A549 (cell line): ENCODE data around the gene DYSF. TPM values are rescaled to one million over a fixed set of nuclear protein-coding genes. Genes with fewer than 3 reads are reported as not detected.

ENCODE experiments used
- ATAC-seq, 2 experiments: fragments of 200-7000 bp in 1 of 2; fragments of >200 bp in 1 of 2; cut with Nextera tagmentation in 1 of 2; cut with Tn5 transposase in 1 of 2; 3 replicates each; pipeline versions ENCODE4 v1.8.0 to v1.9.1; 2018 to 2020; ENCODE audit warnings: mild to moderate bottlenecking in 1 of 2, moderate library complexity in 1 of 2
- CTCF ChIA-PET: fragments of 300-600 bp; sonication (Branson Sonifier 250); formaldehyde crosslinking; extraction: SDS; loops from one replicate; lab custom pipeline; 2021; ENCODE audit warnings: antibody characterized with exemption, inconsistent platforms; lab: Yijun Ruan, JAX
- POLR2A ChIA-PET: fragments of 350-600 bp; formaldehyde crosslinking; extraction: SDS; loops from one replicate; lab custom pipeline; 2021; ENCODE audit warnings: antibody characterized with exemption, inconsistent platforms; lab: Yijun Ruan, JAX
- DNase-seq, 2 experiments: peaks; one replicate each; pipeline versions ENCODE4 v3.0.0 to v3.0.0-alpha.2; 2011 to 2016; ENCODE audit warnings: low read depth in 1 of 2, low spot score in 1 of 2
- FAIRE-seq: peaks from 2 replicates; lab custom pipeline; 2011; peaks lifted over from hg19 to GRCh38; lab: Jason Lieb, UNC
- H3K27ac ChIP-seq, 2 experiments: fragments of >200 bp; sonication (Bioruptor Twin); formaldehyde crosslinking; 3 replicates each; pipeline ENCODE4 v1.5.1; 2016 to 2017
- H3K4me1 ChIP-seq: fragments of >200 bp; sonication (Bioruptor Twin); formaldehyde crosslinking; 3 replicates; pipeline ENCODE4 v1.6.1; 2016
- H3K4me2 ChIP-seq: fragments of >200 bp; sonication (Bioruptor Twin); formaldehyde crosslinking; 3 replicates; pipeline ENCODE4 v1.6.1; 2016
- H3K4me3 ChIP-seq: fragments of >200 bp; sonication (Bioruptor Twin); formaldehyde crosslinking; 3 replicates; pipeline ENCODE4 v1.5.1; 2016
- H3K9me3 ChIP-seq: fragments of >200 bp; sonication (Bioruptor Twin); formaldehyde crosslinking; 3 replicates; pipeline ENCODE4 v1.6.1; 2016
- BHLHE40 ChIP-seq: IDR thresholded peaks from 2 replicates; pipeline ENCODE4 v1.6.1; 2012; ENCODE audit warnings: low read depth, low read length, inconsistent platforms
- CBX2 ChIP-seq: fragments of 200-600 bp; sonication (generic); IDR thresholded peaks from 2 replicates; pipeline ENCODE4 v1.6.1; 2016; ENCODE audit warnings: low read depth, mild to moderate bottlenecking, borderline replicate concordance
- CHD2 ChIP-seq: fragments of 150-350 bp; IDR thresholded peaks from 2 replicates; pipeline ENCODE4 v1.6.1; 2014; ENCODE audit warnings: low read length; ENCODE audit not compliant: partially characterized antibody
- CHD4 ChIP-seq: fragments of 200-600 bp; sonication (generic); IDR thresholded peaks from 2 replicates; pipeline ENCODE4 v1.6.1; 2016; ENCODE audit warnings: antibody characterized with exemption, mild to moderate bottlenecking, borderline replicate concordance
- EHMT2 ChIP-seq: fragments of 200-600 bp; sonication (generic); IDR thresholded peaks from 2 replicates; pipeline ENCODE4 v1.6.1; 2016; ENCODE audit warnings: antibody characterized with exemption, low read depth, mild to moderate bottlenecking, moderate library complexity
- FOSL2 ChIP-seq, 2 experiments: fragments of 450-650 bp in 1 of 2; fragments of >200 bp in 1 of 2; sonication (Bioruptor Twin) in 1 of 2; formaldehyde crosslinking; IDR thresholded peaks; 2 replicates each; pipeline versions ENCODE4 v1.5.0 to v1.6.1; 2016 to 2020; ENCODE audit warnings: mild to moderate bottlenecking in 1 of 2, moderate library complexity in 1 of 2
- FOXS1 ChIP-seq: fragments of 250-450 bp; sonication (Bioruptor Pico); IDR thresholded peaks from 2 replicates; pipeline ENCODE4 v1.5.0; 2020; ENCODE audit warnings: mild to moderate bottlenecking, moderate library complexity
- HOXB13 ChIP-seq: fragments of 250-450 bp; sonication (Bioruptor Pico); IDR thresholded peaks from 2 replicates; pipeline ENCODE4 v1.5.0; 2020; ENCODE audit warnings: low read depth, mild to moderate bottlenecking, moderate library complexity
- HOXB5 ChIP-seq: fragments of 250-450 bp; sonication (Bioruptor Pico); IDR thresholded peaks from 2 replicates; pipeline ENCODE4 v1.5.0; 2020; ENCODE audit warnings: mild to moderate bottlenecking, moderate library complexity
- KDM1A ChIP-seq: fragments of 200-600 bp; sonication (generic); IDR thresholded peaks from 2 replicates; pipeline ENCODE4 v1.6.1; 2016; ENCODE audit warnings: low read depth, mild to moderate bottlenecking
- KDM5A ChIP-seq: fragments of 200-600 bp; sonication (generic); IDR thresholded peaks from 2 replicates; pipeline ENCODE4 v1.6.1; 2016; ENCODE audit warnings: antibody characterized with exemption, mild to moderate bottlenecking
- MAZ ChIP-seq: fragments of 150-350 bp; IDR thresholded peaks from 2 replicates; pipeline ENCODE4 v1.6.1; 2014; ENCODE audit warnings: antibody characterized with exemption, low read depth, low read length, borderline replicate concordance
- NFE2L2 ChIP-seq: fragments of 150-350 bp; conservative IDR thresholded peaks from 2 replicates; pipeline ENCODE4 v1.6.1; 2014; ENCODE audit warnings: low read length
- RAD21 ChIP-seq, 2 experiments: fragments of >200 bp in 1 of 2; sonication (Bioruptor Twin) in 1 of 2; formaldehyde crosslinking in 1 of 2; IDR thresholded peaks in 1 of 2; conservative IDR thresholded peaks in 1 of 2; 2 replicates in 1 of 2; 3 replicates in 1 of 2; pipeline ENCODE4 v1.6.1; 2012 to 2018; ENCODE audit warnings: inconsistent platforms in 1 of 2
- SMC3 ChIP-seq: fragments of >200 bp; sonication (Bioruptor Twin); formaldehyde crosslinking; IDR thresholded peaks from 3 replicates; pipeline ENCODE4 v1.6.1; 2018; ENCODE audit warnings: inconsistent platforms
- TP53 ChIP-seq: fragments of 250-450 bp; sonication (Bioruptor Pico); IDR thresholded peaks from 2 replicates; pipeline ENCODE4 v1.5.0; 2021; ENCODE audit warnings: mild to moderate bottlenecking, moderate library complexity
- ZNF302 ChIP-seq: fragments of 250-450 bp; sonication (Bioruptor Pico); IDR thresholded peaks from 2 replicates; pipeline ENCODE4 v1.9.0; 2021; ENCODE audit warnings: inconsistent platforms, mild to moderate bottlenecking, moderate library complexity
- WGBS: methylation state at CpG from one replicate; pipeline ENCODE4 v1.1.6; 2017; ENCODE audit errors: missing lambda C conversion rate; 5-methylcytosine and 5-hydroxymethylcytosine counted together
- polyA plus RNA-seq, 4 experiments: library from polyadenylated mRNA; depleted of rRNA in 3 of 4; stranded (reverse); fragments of >200 nt; fragmentation: RNase III in 1 of 4; extraction: RNeasy Plus Mini Kit Qiagen cat#74134 plus additional on column Dnase treatment in 1 of 4; gene quantifications; 2 replicates in 3 of 4; 3 replicates in 1 of 4; pipeline ENCODE4 v1.2.3, GENCODE V29; 2011 to 2017
- TF ChIP-seq, protein P1 (sequence below): fragments of 250-450 bp; sonication (Bioruptor Pico); IDR thresholded peaks from 2 replicates; pipeline ENCODE4 v1.5.0; 2021; ENCODE audit warnings: mild to moderate bottlenecking, moderate library complexity, borderline replicate concordance
- TF ChIP-seq, protein P2 (sequence below): IDR thresholded peaks from 2 replicates; pipeline ENCODE4 v1.6.1; 2012; ENCODE audit warnings: low read depth, borderline replicate concordance
- TF ChIP-seq, protein P3 (sequence below): IDR thresholded peaks from 2 replicates; pipeline ENCODE4 v1.6.1; 2012
- TF ChIP-seq, protein P4 (sequence below): fragments of 250-450 bp; sonication (Bioruptor Pico); IDR thresholded peaks from 2 replicates; pipeline ENCODE4 v1.5.0; 2020; ENCODE audit warnings: low read depth, mild to moderate bottlenecking, moderate library complexity
- TF ChIP-seq, protein P5 (sequence below): fragments of 450-650 bp; IDR thresholded peaks from 2 replicates; pipeline ENCODE4 v1.6.1; 2014; ENCODE audit warnings: antibody characterized with exemption
- TF ChIP-seq, protein P6 (sequence below): fragments of >200 bp; sonication (Bioruptor Twin); formaldehyde crosslinking; IDR thresholded peaks from 3 replicates; pipeline ENCODE4 v1.6.1; 2016
- TF ChIP-seq, protein P7 (sequence below): fragments of 200-600 bp; sonication (generic); IDR thresholded peaks from 2 replicates; pipeline ENCODE4 v1.6.1; 2016; ENCODE audit warnings: antibody characterized with exemption, mild to moderate bottlenecking, moderate library complexity
- TF ChIP-seq, protein P8 (sequence below): IDR thresholded peaks from 2 replicates; pipeline ENCODE4 v1.6.1; 2012

Gene DYSF
- polyA plus RNA-seq, 2 of the 4 experiments (the other 2 are of a cell fraction): 0.36 to 0.98 TPM

DNA sequence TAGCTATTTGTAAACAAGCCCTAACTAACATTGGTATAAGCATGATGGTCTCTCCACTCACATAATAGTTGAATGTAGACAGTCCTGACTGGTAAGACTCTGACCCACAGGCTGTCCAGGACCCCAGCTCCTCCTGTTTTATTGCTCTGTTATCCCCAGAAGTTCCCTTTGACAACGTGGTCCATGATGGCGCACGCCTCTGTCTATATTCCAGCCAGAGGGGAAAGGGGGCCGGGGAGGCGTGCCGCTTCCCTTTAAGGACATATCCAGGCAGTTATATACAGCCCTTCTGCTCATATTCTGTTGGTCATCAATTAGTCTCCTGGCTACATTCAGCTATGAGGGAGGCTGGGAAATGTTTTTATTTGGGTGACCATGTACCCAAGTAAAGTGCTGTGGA is 6.7 kb downstream of the DYSF start:
- no peak for FAIRE-seq
- Histone ChIP-seq H3K4me1 (peaks cover 17% of the 10 kb centered on the region), H3K4me2 (no peak overlapping the region), H3K27ac (no peak overlapping the region), H3K4me3 (no peak overlapping the region), H3K9me3 (no peaks in the 10 kb centered on the region)
- POLR2A ChIA-PET: interaction anchor here (0.6 kb wide), 1 partner anchor 20 kb away, joined by 6 read pairs; no protein-coding TSS in a partner anchor
- CTCF ChIA-PET: interaction anchor here (0.7 to 14.8 kb wide), 21 partner anchors 10 to 286 kb away, joined by 3 to 311 read pairs (median 5); no protein-coding TSS in a partner anchor
- 81% methylated on average over 6 of the region's 6 CpGs for WGBS
- TF ChIP-seq, protein P1, sequence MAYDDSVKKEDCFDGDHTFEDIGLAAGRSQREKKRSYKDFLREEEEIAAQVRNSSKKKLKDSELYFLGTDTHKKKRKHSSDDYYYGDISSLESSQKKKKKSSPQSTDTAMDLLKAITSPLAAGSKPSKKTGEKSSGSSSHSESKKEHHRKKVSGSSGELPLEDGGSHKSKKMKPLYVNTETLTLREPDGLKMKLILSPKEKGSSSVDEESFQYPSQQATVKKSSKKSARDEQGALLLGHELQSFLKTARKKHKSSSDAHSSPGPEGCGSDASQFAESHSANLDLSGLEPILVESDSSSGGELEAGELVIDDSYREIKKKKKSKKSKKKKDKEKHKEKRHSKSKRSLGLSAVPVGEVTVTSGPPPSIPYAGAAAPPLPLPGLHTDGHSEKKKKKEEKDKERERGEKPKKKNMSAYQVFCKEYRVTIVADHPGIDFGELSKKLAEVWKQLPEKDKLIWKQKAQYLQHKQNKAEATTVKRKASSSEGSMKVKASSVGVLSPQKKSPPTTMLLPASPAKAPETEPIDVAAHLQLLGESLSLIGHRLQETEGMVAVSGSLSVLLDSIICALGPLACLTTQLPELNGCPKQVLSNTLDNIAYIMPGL: no peak
- TF ChIP-seq, protein P2, sequence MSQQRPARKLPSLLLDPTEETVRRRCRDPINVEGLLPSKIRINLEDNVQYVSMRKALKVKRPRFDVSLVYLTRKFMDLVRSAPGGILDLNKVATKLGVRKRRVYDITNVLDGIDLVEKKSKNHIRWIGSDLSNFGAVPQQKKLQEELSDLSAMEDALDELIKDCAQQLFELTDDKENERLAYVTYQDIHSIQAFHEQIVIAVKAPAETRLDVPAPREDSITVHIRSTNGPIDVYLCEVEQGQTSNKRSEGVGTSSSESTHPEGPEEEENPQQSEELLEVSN: no peak
- TF ChIP-seq HOXB5: no peak
- TF ChIP-seq SMC3: no peak
- no peak for TF ChIP-seq CHD4
- TF ChIP-seq FOXS1: no peak
- TF ChIP-seq ZNF302 (CRISPR knock-in tag): no peak
- TF ChIP-seq, protein P3, sequence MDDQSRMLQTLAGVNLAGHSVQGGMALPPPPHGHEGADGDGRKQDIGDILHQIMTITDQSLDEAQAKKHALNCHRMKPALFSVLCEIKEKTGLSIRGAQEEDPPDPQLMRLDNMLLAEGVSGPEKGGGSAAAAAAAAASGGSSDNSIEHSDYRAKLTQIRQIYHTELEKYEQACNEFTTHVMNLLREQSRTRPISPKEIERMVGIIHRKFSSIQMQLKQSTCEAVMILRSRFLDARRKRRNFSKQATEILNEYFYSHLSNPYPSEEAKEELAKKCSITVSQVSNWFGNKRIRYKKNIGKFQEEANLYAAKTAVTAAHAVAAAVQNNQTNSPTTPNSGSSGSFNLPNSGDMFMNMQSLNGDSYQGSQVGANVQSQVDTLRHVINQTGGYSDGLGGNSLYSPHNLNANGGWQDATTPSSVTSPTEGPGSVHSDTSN: no peak
- no peak for TF ChIP-seq EHMT2
- TF ChIP-seq, protein P4, sequence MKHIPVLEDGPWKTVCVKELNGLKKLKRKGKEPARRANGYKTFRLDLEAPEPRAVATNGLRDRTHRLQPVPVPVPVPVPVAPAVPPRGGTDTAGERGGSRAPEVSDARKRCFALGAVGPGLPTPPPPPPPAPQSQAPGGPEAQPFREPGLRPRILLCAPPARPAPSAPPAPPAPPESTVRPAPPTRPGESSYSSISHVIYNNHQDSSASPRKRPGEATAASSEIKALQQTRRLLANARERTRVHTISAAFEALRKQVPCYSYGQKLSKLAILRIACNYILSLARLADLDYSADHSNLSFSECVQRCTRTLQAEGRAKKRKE (CRISPR knock-in tag): no peak
- TF ChIP-seq, protein P5, sequence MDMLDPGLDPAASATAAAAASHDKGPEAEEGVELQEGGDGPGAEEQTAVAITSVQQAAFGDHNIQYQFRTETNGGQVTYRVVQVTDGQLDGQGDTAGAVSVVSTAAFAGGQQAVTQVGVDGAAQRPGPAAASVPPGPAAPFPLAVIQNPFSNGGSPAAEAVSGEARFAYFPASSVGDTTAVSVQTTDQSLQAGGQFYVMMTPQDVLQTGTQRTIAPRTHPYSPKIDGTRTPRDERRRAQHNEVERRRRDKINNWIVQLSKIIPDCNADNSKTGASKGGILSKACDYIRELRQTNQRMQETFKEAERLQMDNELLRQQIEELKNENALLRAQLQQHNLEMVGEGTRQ: no peak
- TF ChIP-seq CHD2: no peak
- TF ChIP-seq, protein P6, sequence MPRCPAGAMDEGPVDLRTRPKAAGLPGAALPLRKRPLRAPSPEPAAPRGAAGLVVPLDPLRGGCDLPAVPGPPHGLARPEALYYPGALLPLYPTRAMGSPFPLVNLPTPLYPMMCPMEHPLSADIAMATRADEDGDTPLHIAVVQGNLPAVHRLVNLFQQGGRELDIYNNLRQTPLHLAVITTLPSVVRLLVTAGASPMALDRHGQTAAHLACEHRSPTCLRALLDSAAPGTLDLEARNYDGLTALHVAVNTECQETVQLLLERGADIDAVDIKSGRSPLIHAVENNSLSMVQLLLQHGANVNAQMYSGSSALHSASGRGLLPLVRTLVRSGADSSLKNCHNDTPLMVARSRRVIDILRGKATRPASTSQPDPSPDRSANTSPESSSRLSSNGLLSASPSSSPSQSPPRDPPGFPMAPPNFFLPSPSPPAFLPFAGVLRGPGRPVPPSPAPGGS: no peak
- TF ChIP-seq TP53 (CRISPR knock-in tag): no peak
- TF ChIP-seq MAZ: no peak
- TF ChIP-seq KDM5A: no peak
- no peak for TF ChIP-seq NFE2L2
- no peak for DNase-seq
- no peak for ATAC-seq

DNA sequence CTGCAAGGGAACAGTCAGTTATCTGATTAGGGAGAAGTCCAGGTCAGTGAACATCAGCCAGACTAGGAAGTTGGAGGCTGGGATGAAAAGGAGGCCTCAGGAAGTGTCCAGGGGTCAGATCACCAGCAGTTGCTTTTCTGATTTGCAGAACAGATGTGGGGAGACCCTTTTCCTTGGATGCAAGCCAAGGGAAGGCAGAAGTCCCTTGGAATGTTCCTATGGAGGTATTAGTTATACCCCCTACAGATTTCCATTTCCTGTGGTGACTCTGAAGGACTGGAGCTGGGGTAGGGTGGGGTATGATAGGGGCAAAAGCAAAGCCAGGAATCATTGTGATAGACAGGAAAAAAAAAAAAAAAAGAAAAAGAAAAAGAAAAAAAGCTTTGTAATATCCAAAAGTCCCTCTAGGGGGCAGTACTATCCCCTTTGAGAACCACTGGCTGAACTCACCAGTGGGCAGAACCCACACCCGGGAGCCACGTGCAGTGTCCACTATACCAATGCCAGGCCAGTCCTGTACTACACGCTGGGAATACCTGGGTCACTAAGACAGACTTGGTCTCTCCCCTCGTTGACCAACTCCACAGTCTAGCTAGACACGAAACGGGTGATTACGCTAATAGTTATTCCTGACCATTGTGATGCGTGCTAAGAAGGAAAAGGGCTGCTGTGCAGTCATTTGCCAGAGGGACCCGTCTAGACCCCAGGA is 7.4 kb downstream of the DYSF start:
- CTCF ChIA-PET: interaction anchor here (0.6 to 14.8 kb wide), 32 partner anchors 9 to 1032 kb away, joined by 3 to 311 read pairs (median 4); no protein-coding TSS in a partner anchor
- H3K9me3 ChIP-seq: no peaks in the 10 kb centered on the region
- 51% methylated on average over 9 of the region's 9 CpGs for WGBS
- H3K4me1 ChIP-seq: peaks cover 13% of the 10 kb centered on the region
- H3K27ac ChIP-seq: no peak overlapping the region
- no peak overlapping the region for H3K4me3 ChIP-seq
- POLR2A ChIA-PET: interaction anchor here (0.6 kb wide), 1 partner anchor 50 kb away, joined by 3 read pairs; no protein-coding TSS in a partner anchor
- ATAC-seq (peak; percentile 44 to 67; a peak in 5 of 6 replicates), FAIRE-seq (no peak), DNase-seq (peak; percentile 42 to 60)
- no peak overlapping the region for H3K4me2 ChIP-seq
- TF ChIP-seq KDM1A (no peak), CBX2 (no peak), HOXB13 (CRISPR knock-in tag) (no peak), BHLHE40 (no peak), HOXB5 (no peak), FOSL2 (IDR thresholded peaks at IDR 0.05) (no peak), FOSL2 (CRISPR knock-in tag; IDR thresholded peaks at IDR 0.05) (no peak), RAD21 (conservative IDR thresholded peaks at IDR 0.05 in 1 of 2, IDR thresholded peaks at IDR 0.05 in 1 of 2) (peak; percentile 62 to 65)
- TF ChIP-seq, protein P7, sequence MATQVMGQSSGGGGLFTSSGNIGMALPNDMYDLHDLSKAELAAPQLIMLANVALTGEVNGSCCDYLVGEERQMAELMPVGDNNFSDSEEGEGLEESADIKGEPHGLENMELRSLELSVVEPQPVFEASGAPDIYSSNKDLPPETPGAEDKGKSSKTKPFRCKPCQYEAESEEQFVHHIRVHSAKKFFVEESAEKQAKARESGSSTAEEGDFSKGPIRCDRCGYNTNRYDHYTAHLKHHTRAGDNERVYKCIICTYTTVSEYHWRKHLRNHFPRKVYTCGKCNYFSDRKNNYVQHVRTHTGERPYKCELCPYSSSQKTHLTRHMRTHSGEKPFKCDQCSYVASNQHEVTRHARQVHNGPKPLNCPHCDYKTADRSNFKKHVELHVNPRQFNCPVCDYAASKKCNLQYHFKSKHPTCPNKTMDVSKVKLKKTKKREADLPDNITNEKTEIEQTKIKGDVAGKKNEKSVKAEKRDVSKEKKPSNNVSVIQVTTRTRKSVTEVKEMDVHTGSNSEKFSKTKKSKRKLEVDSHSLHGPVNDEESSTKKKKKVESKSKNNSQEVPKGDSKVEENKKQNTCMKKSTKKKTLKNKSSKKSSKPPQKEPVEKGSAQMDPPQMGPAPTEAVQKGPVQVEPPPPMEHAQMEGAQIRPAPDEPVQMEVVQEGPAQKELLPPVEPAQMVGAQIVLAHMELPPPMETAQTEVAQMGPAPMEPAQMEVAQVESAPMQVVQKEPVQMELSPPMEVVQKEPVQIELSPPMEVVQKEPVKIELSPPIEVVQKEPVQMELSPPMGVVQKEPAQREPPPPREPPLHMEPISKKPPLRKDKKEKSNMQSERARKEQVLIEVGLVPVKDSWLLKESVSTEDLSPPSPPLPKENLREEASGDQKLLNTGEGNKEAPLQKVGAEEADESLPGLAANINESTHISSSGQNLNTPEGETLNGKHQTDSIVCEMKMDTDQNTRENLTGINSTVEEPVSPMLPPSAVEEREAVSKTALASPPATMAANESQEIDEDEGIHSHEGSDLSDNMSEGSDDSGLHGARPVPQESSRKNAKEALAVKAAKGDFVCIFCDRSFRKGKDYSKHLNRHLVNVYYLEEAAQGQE: no peak
- TF ChIP-seq, protein P8, sequence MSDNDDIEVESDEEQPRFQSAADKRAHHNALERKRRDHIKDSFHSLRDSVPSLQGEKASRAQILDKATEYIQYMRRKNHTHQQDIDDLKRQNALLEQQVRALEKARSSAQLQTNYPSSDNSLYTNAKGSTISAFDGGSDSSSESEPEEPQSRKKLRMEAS: 0 out of 2 replicates have a peak, but pooled peaks have one; percentile 27
